H1 (cell line): ENCODE measurements around the gene AGR3. TPM values are rescaled to one million over a fixed set of nuclear protein-coding genes. Genes with fewer than 3 reads are reported as not detected.

ENCODE experiments used
- CTCF ChIA-PET: fragments of 300-600 bp; sonication (Branson Sonifier 250); formaldehyde crosslinking; loops from one replicate; lab custom pipeline; 2021; ENCODE audit not compliant: partially characterized antibody; lab: Charles Lee
- POLR2A ChIA-PET: fragments of 300-600 bp; sonication (Branson Sonifier 250); formaldehyde crosslinking; loops from one replicate; lab custom pipeline; 2021; ENCODE audit warnings: inconsistent platforms; ENCODE audit not compliant: partially characterized antibody; lab: Charles Lee
- DNase-seq, 2 experiments: peaks; one replicate each; pipeline versions ENCODE4 v3.0.0 to v3.0.0-alpha.2; 2010 to 2022; ENCODE audit warnings: low spot score in 2 of 2, low read depth in 1 of 2, mixed read lengths in 1 of 2
- FAIRE-seq: peaks from 2 replicates; lab custom pipeline; 2011; peaks lifted over from hg19 to GRCh38; lab: Jason Lieb, UNC
- H2AFZ ChIP-seq: 2 replicates; pipeline ENCODE4 v1.8.1; 2012; ENCODE audit warnings: low read length, inconsistent platforms
- H2AK5ac ChIP-seq: 2 replicates; pipeline ENCODE4 v1.6.1; 2013; ENCODE audit warnings: low read depth, low read length
- H2BK120ac ChIP-seq: replicated peaks from 2 replicates; pipeline ENCODE3; 2013; ENCODE audit warnings: low read depth, low read length, inconsistent platforms
- H2BK12ac ChIP-seq: 2 replicates; pipeline ENCODE4 v1.6.1; 2013; ENCODE audit warnings: low read depth, low read length
- H2BK15ac ChIP-seq: 2 replicates; pipeline ENCODE4 v1.6.1; 2013; ENCODE audit warnings: low read length
- H2BK20ac ChIP-seq: 2 replicates; pipeline ENCODE4 v1.6.1; 2013; ENCODE audit warnings: low read length
- H2BK5ac ChIP-seq: 2 replicates; pipeline ENCODE4 v1.6.1; 2013; ENCODE audit warnings: low read depth, low read length
- H3K14ac ChIP-seq: 2 replicates; pipeline ENCODE4 v1.6.1; 2013; ENCODE audit warnings: inconsistent platforms; ENCODE audit not compliant: insufficient read length
- H3K18ac ChIP-seq: 2 replicates; pipeline ENCODE4 v1.6.1; 2013; ENCODE audit warnings: low read length; ENCODE audit errors: extremely low read depth
- H3K23ac ChIP-seq: 2 replicates; pipeline ENCODE4 v1.6.1; 2013; ENCODE audit warnings: inconsistent platforms; ENCODE audit not compliant: insufficient read length
- H3K23me2 ChIP-seq: 2 replicates; pipeline ENCODE4 v1.6.1; 2013; ENCODE audit warnings: low read depth, low read length
- H3K27ac ChIP-seq: 2 replicates; pipeline ENCODE4 v1.6.1; 2011; ENCODE audit warnings: low read depth, low read length, inconsistent platforms
- H3K27me3 ChIP-seq, 4 experiments: replicated peaks in 1 of 4; 1 replicate in 1 of 4; 2 replicates in 3 of 4; pipeline versions ENCODE4 v1.6.1 to v1.8.1; 2011 to 2013; ENCODE audit warnings: low read length in 3 of 4, mild to moderate bottlenecking in 3 of 4, inconsistent platforms in 2 of 4, mixed read lengths in 2 of 4, moderate library complexity in 1 of 4; ENCODE audit not compliant: control insufficient read depth in 3 of 4, insufficient read depth in 3 of 4; ENCODE audit errors: extremely low read depth in 1 of 4
- H3K36me3 ChIP-seq, 4 experiments: 2 replicates each; pipeline versions ENCODE4 v1.6.1 to v1.8.1; 2011 to 2013; ENCODE audit warnings: mild to moderate bottlenecking in 4 of 4, low read length in 3 of 4, moderate library complexity in 2 of 4, control low read depth in 1 of 4, inconsistent platforms in 1 of 4; ENCODE audit not compliant: insufficient read depth in 4 of 4, control insufficient read depth in 2 of 4
- H3K4ac ChIP-seq: replicated peaks from 2 replicates; pipeline ENCODE3; 2013; ENCODE audit warnings: low read length, low read depth, mixed read lengths, inconsistent platforms; ENCODE audit not compliant: insufficient read length
- H3K4me1 ChIP-seq, 4 experiments: replicated peaks in 1 of 4; 1 replicate in 1 of 4; 2 replicates in 3 of 4; pipeline versions ENCODE4 v1.6.1 to v1.8.1; 2011 to 2013; ENCODE audit warnings: low read length in 3 of 4, inconsistent platforms in 2 of 4, mixed read lengths in 1 of 4; ENCODE audit not compliant: insufficient read depth in 4 of 4, control insufficient read depth in 3 of 4
- H3K4me2 ChIP-seq, 2 experiments: 2 replicates each; pipeline versions ENCODE4 v1.6.1 to v1.8.1; 2011 to 2013; ENCODE audit warnings: low read depth in 2 of 2, low read length in 2 of 2, control low read depth in 1 of 2, inconsistent platforms in 1 of 2, mild to moderate bottlenecking in 1 of 2; ENCODE audit not compliant: insufficient read depth in 1 of 2
- H3K4me3 ChIP-seq, 4 experiments: fragments of 200-600, 300-600 bp in 1 of 4; sonication (generic), shearing (Covaris generic), sonication (Bioruptor Twin) in 1 of 4; 2 replicates each; pipeline versions ENCODE4 v1.5.1 to v1.8.1; 2011 to 2016; ENCODE audit warnings: low read length in 4 of 4, low read depth in 3 of 4, control low read depth in 2 of 4, inconsistent platforms in 2 of 4, mild to moderate bottlenecking in 2 of 4, mixed read lengths in 1 of 4, moderate library complexity in 1 of 4; ENCODE audit not compliant: insufficient read depth in 2 of 4; ENCODE audit errors: extremely low read depth in 1 of 4
- H3K56ac ChIP-seq: replicated peaks from 2 replicates; pipeline ENCODE3; 2013; ENCODE audit warnings: low read depth, mild to moderate bottlenecking, mixed read lengths, low read length, inconsistent platforms; ENCODE audit not compliant: insufficient read length
- H3K79me1 ChIP-seq: 2 replicates; pipeline ENCODE4 v1.6.1; 2013; ENCODE audit warnings: low read depth, low read length, control low read depth
- H3K79me2 ChIP-seq, 2 experiments: 2 replicates each; pipeline versions ENCODE4 v1.6.1 to v1.8.1; 2012 to 2013; ENCODE audit warnings: low read length in 2 of 2, mild to moderate bottlenecking in 2 of 2, inconsistent platforms in 1 of 2; ENCODE audit not compliant: insufficient read depth in 2 of 2, control insufficient read depth in 1 of 2
- H3K9ac ChIP-seq, 4 experiments: replicated peaks in 1 of 4; 1 replicate in 1 of 4; 2 replicates in 3 of 4; pipeline versions ENCODE4 v1.6.1 to v1.8.1; 2011 to 2013; ENCODE audit warnings: low read depth in 3 of 4, low read length in 3 of 4, control low read depth in 2 of 4, mild to moderate bottlenecking in 2 of 4, moderate library complexity in 2 of 4, inconsistent platforms in 1 of 4; ENCODE audit errors: extremely low read depth in 1 of 4
- H3K9me3 ChIP-seq, 2 experiments: 2 replicates each; pipeline versions ENCODE4 v1.6.1 to v1.8.1; 2012 to 2013; ENCODE audit warnings: mild to moderate bottlenecking in 2 of 2, moderate library complexity in 2 of 2, control low read depth in 1 of 2, inconsistent platforms in 1 of 2, low read depth in 1 of 2, low read length in 1 of 2, mixed read lengths in 1 of 2; ENCODE audit not compliant: insufficient read depth in 2 of 2
- H4K20me1 ChIP-seq, 2 experiments: replicated peaks in 1 of 2; 2 replicates each; pipeline versions ENCODE3 to v1.8.1; 2011 to 2013; ENCODE audit warnings: inconsistent platforms in 2 of 2, low read length in 2 of 2, mild to moderate bottlenecking in 1 of 2; ENCODE audit not compliant: insufficient read depth in 2 of 2, control insufficient read depth in 1 of 2
- H4K5ac ChIP-seq: 2 replicates; pipeline ENCODE4 v1.6.1; 2013; ENCODE audit warnings: low read length, low read depth, mixed read lengths, inconsistent platforms; ENCODE audit not compliant: insufficient read length
- H4K8ac ChIP-seq: 2 replicates; pipeline ENCODE4 v1.8.0; 2013; ENCODE audit warnings: mild to moderate bottlenecking, moderate library complexity, low read length, inconsistent platforms; ENCODE audit not compliant: insufficient read depth; ENCODE audit errors: extremely low read depth
- H4K91ac ChIP-seq: replicated peaks from 2 replicates; pipeline ENCODE3; 2013; ENCODE audit warnings: low read length, mixed read lengths, inconsistent platforms; ENCODE audit not compliant: insufficient read length
- ATF3 ChIP-seq: IDR thresholded peaks from 2 replicates; pipeline ENCODE4 v1.6.1; 2011; ENCODE audit warnings: low read depth, mild to moderate bottlenecking, low read length; ENCODE audit not compliant: insufficient read depth
- BRCA1 ChIP-seq: IDR thresholded peaks from 2 replicates; pipeline ENCODE4 v1.6.1; 2012; ENCODE audit warnings: low read depth, low read length, improper control_type of control experiment
- CTCF ChIP-seq, 3 experiments: IDR thresholded peaks; 1 replicate in 2 of 3; 2 replicates in 1 of 3; pipeline versions ENCODE4 v1.5.1 to v1.6.1; 2011; ENCODE audit warnings: low read length in 3 of 3, mild to moderate bottlenecking in 3 of 3, inconsistent platforms in 2 of 3, low read depth in 1 of 3, moderate library complexity in 1 of 3; ENCODE audit not compliant: insufficient read depth in 1 of 3; ENCODE audit errors: control extremely low read depth in 1 of 3
- EP300 ChIP-seq, 2 experiments: IDR thresholded peaks; 1 replicate in 1 of 2; 2 replicates in 1 of 2; pipeline ENCODE4 v1.6.1; 2011 to 2012; ENCODE audit warnings: low read depth in 2 of 2, low read length in 2 of 2, mild to moderate bottlenecking in 2 of 2, borderline replicate concordance in 1 of 2, inconsistent platforms in 1 of 2, moderate library complexity in 1 of 2
- PHF8 ChIP-seq: fragments of 200-600 bp; sonication (generic); conservative IDR thresholded peaks from 2 replicates; pipeline ENCODE4 v1.7.1; 2012; ENCODE audit warnings: low read depth, mild to moderate bottlenecking, inconsistent platforms, low read length, moderate library complexity
- RBBP5 ChIP-seq: IDR thresholded peaks from 2 replicates; pipeline ENCODE4 v1.7.1; 2012; ENCODE audit warnings: low read depth, mild to moderate bottlenecking, inconsistent platforms, low read length, moderate library complexity, borderline replicate concordance
- SAP30 ChIP-seq: fragments of 300-600 bp; sonication (generic); IDR thresholded peaks from 2 replicates; pipeline ENCODE4 v1.7.1; 2012; ENCODE audit warnings: low read length, moderate library complexity, mild to moderate bottlenecking, inconsistent platforms; ENCODE audit not compliant: insufficient read depth, insufficient replicate concordance
- TAF7 ChIP-seq: optimal IDR thresholded peaks from 2 replicates; pipeline ENCODE3; 2011; ENCODE audit warnings: low read depth, mild to moderate bottlenecking, inconsistent platforms, low read length, moderate library complexity, borderline replicate concordance
- YY1 ChIP-seq: IDR thresholded peaks from 2 replicates; pipeline ENCODE4 v1.6.1; 2011; ENCODE audit warnings: low read depth, mild to moderate bottlenecking, low read length
- WGBS, 2 experiments: shearing (Covaris generic) in 1 of 2; methylation state at CpG; one replicate each; pipeline versions ENCODE4 v1.1.6 to v1.1.7; 2013 to 2015; ENCODE audit warnings: low lambda C conversion rate in 2 of 2, mixed read lengths in 2 of 2, inconsistent platforms in 1 of 2, low coverage in 1 of 2, missing lambda C conversion rate in 1 of 2; ENCODE audit not compliant: insufficient replicate concordance in 2 of 2, insufficient coverage in 1 of 2, insufficient read length in 1 of 2; ENCODE audit errors: extremely low coverage in 1 of 2, missing lambda C conversion rate in 1 of 2; 5-methylcytosine and 5-hydroxymethylcytosine counted together
- polyA plus RNA-seq, 7 experiments: library from polyadenylated mRNA; depleted of rRNA in 3 of 7; stranded (reverse) in 5 of 7; unstranded in 2 of 7; fragments of >200 nt in 5 of 7; fragments of 200-250 nt in 2 of 7; gene quantifications; 1 replicate in 5 of 7; 2 replicates in 1 of 7; 4 replicates in 1 of 7; pipeline versions ENCODE4 v1.2.1 to v1.2.3, GENCODE V29; 2011 to 2013; ENCODE audit warnings: missing spikeins in 2 of 7, mixed read lengths in 2 of 7
- total RNA-seq: library from RNA; stranded (reverse); fragmentation: NEBNext Ultra II Directional; extraction: Animal tissue kit (Norgen Biotek cat#: 25700); gene quantifications from 2 replicates; pipeline ENCODE4 v1.2.1, GENCODE V29; 2021

The AGR3 gene
- total and polyA plus RNA-seq, 2 of the 8 experiments (the other 6 are each of a cell fraction or from before 2014, with no cell fraction given): not detected

- H3K4me1 ChIP-seq: no peaks in the 10 kb centered on the region
- no peaks in the 10 kb centered on the region for H3K9me3 ChIP-seq
- 84% methylated on average over 1 of the region's 1 CpG; no CpG with 5 or more reads in 1 of the 2 experiments for WGBS, 2 experiments
- H3K79me1 ChIP-seq: no peaks in the 10 kb centered on the region
- no peak overlapping the region for H3K4me3 ChIP-seq
- H3K36me3 ChIP-seq: no peaks in the 10 kb centered on the region
- no peak overlapping the region for H2AK5ac ChIP-seq
- H3K23me2 ChIP-seq: no peaks in the 10 kb centered on the region
- POLR2A ChIA-PET: no interaction called here
- H2BK12ac ChIP-seq: no peak overlapping the region
- no peaks in the 10 kb centered on the region for H3K79me2 ChIP-seq
- H3K18ac ChIP-seq: no peak overlapping the region
- no peak overlapping the region for H3K14ac ChIP-seq
- DNase-seq: no peak
- H4K8ac ChIP-seq: no peak overlapping the region
- H2BK15ac ChIP-seq: no peak overlapping the region
- H3K27ac ChIP-seq: no peak overlapping the region; the same call in 1 of the 2 replicates
- H4K5ac ChIP-seq: no peak overlapping the region
- no peak overlapping the region for H2BK20ac ChIP-seq
- H4K20me1 ChIP-seq: no peaks in the 10 kb centered on the region
- H2AFZ ChIP-seq: no peak overlapping the region
- H2BK120ac ChIP-seq: no peak overlapping the region
- no peak overlapping the region for H3K23ac ChIP-seq
- H3K9ac ChIP-seq: no peak overlapping the region
- H3K56ac ChIP-seq: no peak overlapping the region
- no peaks in the 10 kb centered on the region for H3K27me3 ChIP-seq
- no peak overlapping the region for H4K91ac ChIP-seq
- no peak overlapping the region for H2BK5ac ChIP-seq
- CTCF ChIA-PET: interaction anchor here (0.6 to 2.4 kb wide), 7 partner anchors 10 to 812 kb away, joined by 3 to 10 read pairs (median 4); no protein-coding TSS in a partner anchor
- no peak for FAIRE-seq
- no peak overlapping the region for H3K4me2 ChIP-seq
- no peak overlapping the region for H3K4ac ChIP-seq
- TF ChIP-seq CTCF (IDR thresholded peaks at IDR 0.05; ENCODE audit: control extremely low read depth in 1 of 3, insufficient read depth in 1 of 3, low read depth in 1 of 3, low read length in 3 of 3) (no peak), YY1 (no peak), TAF7 (no peak), PHF8 (no peak), ATF3 (no peak), RBBP5 (no peak), SAP30 (no peak), BRCA1 (no peak), EP300 (IDR thresholded peaks at IDR 0.05; ENCODE audit: borderline replicate concordance in 1 of 2, low read depth in 2 of 2, low read length in 2 of 2) (no peak)
Observed at GRCh38 chr7:16889851-16890415, 8.2 kb upstream of the AGR3 start.
